ENCODE measurements around the gene FAM131B. TPM values are rescaled to one million over a fixed set of nuclear protein-coding genes. Genes with fewer than 3 reads are reported as not detected.

Gene FAM131B
- total and polyA plus RNA-seq, 2 of the 13 experiments (the other 11 are each of a cell fraction or from before 2014, with no cell fraction given): 0.07 TPM; not detected in 1

DNA sequence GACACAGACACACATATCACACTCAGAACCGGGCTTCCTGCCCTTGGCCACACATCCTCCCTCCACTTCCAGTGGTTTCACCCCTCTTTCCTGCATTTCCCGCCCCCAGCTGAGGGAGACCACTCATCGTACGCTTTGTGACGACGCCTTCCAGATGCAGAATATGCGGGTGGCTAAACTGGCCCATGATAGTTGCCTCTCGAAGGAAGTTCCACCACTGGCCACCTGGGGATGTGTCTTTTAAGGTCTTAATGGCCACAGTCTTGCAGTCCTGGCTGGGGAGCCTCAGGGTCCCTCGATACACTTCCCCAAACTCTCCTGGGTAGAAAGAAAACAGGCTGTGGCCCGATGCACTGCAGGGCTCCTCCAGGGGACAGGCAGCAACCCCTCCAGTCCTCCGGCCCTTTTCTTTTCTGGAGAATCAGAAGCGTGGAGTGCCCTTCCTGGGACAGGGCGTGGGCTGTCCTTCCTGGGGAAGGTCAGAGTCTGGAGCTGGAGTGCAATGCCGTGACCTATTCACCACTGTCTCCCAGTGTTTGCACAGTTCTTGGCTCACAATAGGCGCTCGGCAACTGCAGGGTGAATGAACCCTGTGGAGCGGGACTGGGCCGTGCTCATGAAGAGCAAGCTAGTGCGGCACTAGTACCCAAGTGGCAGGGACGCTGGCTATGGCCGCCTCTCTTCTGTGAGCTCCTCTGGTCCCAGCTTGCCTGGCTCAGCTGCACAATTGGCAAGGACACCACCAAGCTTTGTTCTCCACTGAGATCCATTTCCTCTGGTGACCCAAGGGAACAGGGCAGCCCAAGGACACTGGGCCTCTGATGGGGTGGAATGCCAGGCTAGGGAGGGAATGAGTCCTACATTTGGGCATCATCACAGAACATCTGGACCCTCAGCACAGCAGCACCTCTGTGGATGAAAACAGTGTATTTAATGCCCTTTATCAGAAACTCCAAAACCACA, 33.0 kb upstream of the FAM131B start (continued):
- TF ChIP-seq, protein P1, sequence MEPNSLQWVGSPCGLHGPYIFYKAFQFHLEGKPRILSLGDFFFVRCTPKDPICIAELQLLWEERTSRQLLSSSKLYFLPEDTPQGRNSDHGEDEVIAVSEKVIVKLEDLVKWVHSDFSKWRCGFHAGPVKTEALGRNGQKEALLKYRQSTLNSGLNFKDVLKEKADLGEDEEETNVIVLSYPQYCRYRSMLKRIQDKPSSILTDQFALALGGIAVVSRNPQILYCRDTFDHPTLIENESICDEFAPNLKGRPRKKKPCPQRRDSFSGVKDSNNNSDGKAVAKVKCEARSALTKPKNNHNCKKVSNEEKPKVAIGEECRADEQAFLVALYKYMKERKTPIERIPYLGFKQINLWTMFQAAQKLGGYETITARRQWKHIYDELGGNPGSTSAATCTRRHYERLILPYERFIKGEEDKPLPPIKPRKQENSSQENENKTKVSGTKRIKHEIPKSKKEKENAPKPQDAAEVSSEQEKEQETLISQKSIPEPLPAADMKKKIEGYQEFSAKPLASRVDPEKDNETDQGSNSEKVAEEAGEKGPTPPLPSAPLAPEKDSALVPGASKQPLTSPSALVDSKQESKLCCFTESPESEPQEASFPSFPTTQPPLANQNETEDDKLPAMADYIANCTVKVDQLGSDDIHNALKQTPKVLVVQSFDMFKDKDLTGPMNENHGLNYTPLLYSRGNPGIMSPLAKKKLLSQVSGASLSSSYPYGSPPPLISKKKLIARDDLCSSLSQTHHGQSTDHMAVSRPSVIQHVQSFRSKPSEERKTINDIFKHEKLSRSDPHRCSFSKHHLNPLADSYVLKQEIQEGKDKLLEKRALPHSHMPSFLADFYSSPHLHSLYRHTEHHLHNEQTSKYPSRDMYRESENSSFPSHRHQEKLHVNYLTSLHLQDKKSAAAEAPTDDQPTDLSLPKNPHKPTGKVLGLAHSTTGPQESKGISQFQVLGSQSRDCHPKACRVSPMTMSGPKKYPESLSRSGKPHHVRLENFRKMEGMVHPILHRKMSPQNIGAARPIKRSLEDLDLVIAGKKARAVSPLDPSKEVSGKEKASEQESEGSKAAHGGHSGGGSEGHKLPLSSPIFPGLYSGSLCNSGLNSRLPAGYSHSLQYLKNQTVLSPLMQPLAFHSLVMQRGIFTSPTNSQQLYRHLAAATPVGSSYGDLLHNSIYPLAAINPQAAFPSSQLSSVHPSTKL (CRISPR knock-in tag; IDR thresholded peaks at IDR 0.05): peak; percentile 84
- TF ChIP-seq, protein P2, sequence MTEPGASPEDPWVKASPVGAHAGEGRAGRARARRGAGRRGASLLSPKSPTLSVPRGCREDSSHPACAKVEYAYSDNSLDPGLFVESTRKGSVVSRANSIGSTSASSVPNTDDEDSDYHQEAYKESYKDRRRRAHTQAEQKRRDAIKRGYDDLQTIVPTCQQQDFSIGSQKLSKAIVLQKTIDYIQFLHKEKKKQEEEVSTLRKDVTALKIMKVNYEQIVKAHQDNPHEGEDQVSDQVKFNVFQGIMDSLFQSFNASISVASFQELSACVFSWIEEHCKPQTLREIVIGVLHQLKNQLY (CRISPR knock-in tag; IDR thresholded peaks at IDR 0.05): 0 out of 2 replicates have a peak, but pooled peaks have one; percentile 42
- TF ChIP-seq GPN1 (CRISPR knock-in tag; IDR thresholded peaks at IDR 0.05; ENCODE audit: borderline replicate concordance) (no peak), ZNF674 (CRISPR knock-in tag; IDR thresholded peaks at IDR 0.05; ENCODE audit: low read depth) (no peak), NR2F2 (IDR thresholded peaks at IDR 0.05; ENCODE audit: borderline replicate concordance, low read depth) (peak; percentile 83), ELF3 (CRISPR knock-in tag; IDR thresholded peaks at IDR 0.05) (peak; percentile 56), MEIS2 (CRISPR knock-in tag; IDR thresholded peaks at IDR 0.05) (peak; percentile 48; the same call in 1 of the 2 replicates), ZZZ3 (CRISPR knock-in tag; IDR thresholded peaks at IDR 0.05; ENCODE audit: borderline replicate concordance) (no peak)
- TF ChIP-seq, protein P3, sequence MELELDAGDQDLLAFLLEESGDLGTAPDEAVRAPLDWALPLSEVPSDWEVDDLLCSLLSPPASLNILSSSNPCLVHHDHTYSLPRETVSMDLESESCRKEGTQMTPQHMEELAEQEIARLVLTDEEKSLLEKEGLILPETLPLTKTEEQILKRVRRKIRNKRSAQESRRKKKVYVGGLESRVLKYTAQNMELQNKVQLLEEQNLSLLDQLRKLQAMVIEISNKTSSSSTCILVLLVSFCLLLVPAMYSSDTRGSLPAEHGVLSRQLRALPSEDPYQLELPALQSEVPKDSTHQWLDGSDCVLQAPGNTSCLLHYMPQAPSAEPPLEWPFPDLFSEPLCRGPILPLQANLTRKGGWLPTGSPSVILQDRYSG (CRISPR knock-in tag; IDR thresholded peaks at IDR 0.05): no peak
- TF ChIP-seq, protein P4, sequence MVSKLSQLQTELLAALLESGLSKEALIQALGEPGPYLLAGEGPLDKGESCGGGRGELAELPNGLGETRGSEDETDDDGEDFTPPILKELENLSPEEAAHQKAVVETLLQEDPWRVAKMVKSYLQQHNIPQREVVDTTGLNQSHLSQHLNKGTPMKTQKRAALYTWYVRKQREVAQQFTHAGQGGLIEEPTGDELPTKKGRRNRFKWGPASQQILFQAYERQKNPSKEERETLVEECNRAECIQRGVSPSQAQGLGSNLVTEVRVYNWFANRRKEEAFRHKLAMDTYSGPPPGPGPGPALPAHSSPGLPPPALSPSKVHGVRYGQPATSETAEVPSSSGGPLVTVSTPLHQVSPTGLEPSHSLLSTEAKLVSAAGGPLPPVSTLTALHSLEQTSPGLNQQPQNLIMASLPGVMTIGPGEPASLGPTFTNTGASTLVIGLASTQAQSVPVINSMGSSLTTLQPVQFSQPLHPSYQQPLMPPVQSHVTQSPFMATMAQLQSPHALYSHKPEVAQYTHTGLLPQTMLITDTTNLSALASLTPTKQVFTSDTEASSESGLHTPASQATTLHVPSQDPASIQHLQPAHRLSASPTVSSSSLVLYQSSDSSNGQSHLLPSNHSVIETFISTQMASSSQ (IDR thresholded peaks at IDR 0.05; ENCODE audit: low read depth): no peak
- TF ChIP-seq, protein P4 (CRISPR knock-in tag; IDR thresholded peaks at IDR 0.05; ENCODE audit: borderline replicate concordance): peak; percentile 60; the same call in 1 of the 2 replicates
- TF ChIP-seq, protein P5, sequence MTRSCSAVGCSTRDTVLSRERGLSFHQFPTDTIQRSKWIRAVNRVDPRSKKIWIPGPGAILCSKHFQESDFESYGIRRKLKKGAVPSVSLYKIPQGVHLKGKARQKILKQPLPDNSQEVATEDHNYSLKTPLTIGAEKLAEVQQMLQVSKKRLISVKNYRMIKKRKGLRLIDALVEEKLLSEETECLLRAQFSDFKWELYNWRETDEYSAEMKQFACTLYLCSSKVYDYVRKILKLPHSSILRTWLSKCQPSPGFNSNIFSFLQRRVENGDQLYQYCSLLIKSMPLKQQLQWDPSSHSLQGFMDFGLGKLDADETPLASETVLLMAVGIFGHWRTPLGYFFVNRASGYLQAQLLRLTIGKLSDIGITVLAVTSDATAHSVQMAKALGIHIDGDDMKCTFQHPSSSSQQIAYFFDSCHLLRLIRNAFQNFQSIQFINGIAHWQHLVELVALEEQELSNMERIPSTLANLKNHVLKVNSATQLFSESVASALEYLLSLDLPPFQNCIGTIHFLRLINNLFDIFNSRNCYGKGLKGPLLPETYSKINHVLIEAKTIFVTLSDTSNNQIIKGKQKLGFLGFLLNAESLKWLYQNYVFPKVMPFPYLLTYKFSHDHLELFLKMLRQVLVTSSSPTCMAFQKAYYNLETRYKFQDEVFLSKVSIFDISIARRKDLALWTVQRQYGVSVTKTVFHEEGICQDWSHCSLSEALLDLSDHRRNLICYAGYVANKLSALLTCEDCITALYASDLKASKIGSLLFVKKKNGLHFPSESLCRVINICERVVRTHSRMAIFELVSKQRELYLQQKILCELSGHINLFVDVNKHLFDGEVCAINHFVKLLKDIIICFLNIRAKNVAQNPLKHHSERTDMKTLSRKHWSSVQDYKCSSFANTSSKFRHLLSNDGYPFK (CRISPR knock-in tag; IDR thresholded peaks at IDR 0.05; ENCODE audit: borderline replicate concordance): no peak

Measured in HepG2 (cell line).